Subcutaneous adipose tissue (tissue), 4 donors: ENCODE measurements around the gene SLC25A33. TPM values are rescaled to one million over a fixed set of nuclear protein-coding genes. Genes with fewer than 3 reads are reported as not detected.

Source experiments
- total RNA-seq, 4 donors: library from RNA; depleted of rRNA; stranded (reverse); fragments of >200 nt; gene quantifications; one replicate each; pipeline ENCODE4 v1.1.0, GENCODE V29; 2016
- TF ChIP-seq, protein P1 (sequence below): fragments of 450-650 bp; IDR thresholded peaks from one replicate; pipeline ENCODE4 v1.5.1; 2016; ENCODE audit warnings: low read depth, mild to moderate bottlenecking, control low read depth, antibody characterized with exemption, moderate library complexity

Gene SLC25A33
- total RNA-seq, 4 donors from 2014 or later, result 8.5 to 28.8 (median 12.9) TPM

- TF ChIP-seq, protein P1, sequence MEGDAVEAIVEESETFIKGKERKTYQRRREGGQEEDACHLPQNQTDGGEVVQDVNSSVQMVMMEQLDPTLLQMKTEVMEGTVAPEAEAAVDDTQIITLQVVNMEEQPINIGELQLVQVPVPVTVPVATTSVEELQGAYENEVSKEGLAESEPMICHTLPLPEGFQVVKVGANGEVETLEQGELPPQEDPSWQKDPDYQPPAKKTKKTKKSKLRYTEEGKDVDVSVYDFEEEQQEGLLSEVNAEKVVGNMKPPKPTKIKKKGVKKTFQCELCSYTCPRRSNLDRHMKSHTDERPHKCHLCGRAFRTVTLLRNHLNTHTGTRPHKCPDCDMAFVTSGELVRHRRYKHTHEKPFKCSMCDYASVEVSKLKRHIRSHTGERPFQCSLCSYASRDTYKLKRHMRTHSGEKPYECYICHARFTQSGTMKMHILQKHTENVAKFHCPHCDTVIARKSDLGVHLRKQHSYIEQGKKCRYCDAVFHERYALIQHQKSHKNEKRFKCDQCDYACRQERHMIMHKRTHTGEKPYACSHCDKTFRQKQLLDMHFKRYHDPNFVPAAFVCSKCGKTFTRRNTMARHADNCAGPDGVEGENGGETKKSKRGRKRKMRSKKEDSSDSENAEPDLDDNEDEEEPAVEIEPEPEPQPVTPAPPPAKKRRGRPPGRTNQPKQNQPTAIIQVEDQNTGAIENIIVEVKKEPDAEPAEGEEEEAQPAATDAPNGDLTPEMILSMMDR, result no peak
Observed at GRCh38 chr1:9558946-9559545, 19.8 kb downstream of the SLC25A33 start.

DNA sequence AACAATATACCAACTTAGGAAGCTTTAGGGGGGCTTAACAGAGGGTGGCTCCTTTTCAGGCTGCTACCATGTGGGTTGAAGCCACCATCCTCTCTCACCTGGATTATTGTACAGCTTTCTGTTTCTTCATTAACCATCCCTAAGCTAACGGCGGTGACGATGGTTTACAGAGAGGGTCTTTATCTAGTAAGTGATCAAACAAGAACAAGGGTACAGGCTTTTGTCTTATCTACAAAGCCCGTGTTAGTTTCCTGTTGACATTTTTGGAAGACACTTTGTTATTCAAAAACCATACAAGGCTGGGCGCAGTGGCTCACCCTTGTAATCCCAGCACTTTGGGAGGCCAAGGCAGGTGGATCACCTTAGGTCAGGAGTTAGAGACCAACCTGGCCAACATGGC, 20.4 kb downstream of the SLC25A33 start:
- TF ChIP-seq, protein P1, result no peak

- TF ChIP-seq, protein P1, result no peak
Observed at GRCh38 chr1:9561429-9561828, 22.2 kb downstream of the SLC25A33 start.

DNA sequence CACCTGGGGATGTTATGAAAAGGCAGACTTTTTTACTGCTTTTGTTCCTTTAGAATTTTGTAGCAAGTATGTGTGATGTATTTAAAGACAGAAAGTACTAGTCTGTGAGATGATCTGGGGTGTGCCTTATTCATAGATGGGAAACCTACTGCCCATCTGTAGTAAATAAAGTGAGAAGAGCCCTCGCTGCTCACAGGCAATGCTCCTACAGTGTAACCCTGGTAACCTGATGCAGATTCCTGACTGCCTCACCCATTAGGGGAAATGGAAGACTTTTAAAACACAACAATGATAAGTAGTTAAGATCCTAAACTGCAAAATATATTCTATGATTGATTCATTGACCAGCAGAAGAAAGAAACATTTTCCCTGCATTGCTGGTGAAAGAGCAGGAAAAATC, 30.0 kb downstream of the SLC25A33 start:
- TF ChIP-seq, protein P1, result no peak

- TF ChIP-seq, protein P1, result no peak
Observed at GRCh38 chr1:9573723-9574122, 34.5 kb downstream of the SLC25A33 start.

GRCh38 chr1:9575486-9575885, 36.2 kb downstream of the SLC25A33 start:
- TF ChIP-seq, protein P1, result no peak

DNA sequence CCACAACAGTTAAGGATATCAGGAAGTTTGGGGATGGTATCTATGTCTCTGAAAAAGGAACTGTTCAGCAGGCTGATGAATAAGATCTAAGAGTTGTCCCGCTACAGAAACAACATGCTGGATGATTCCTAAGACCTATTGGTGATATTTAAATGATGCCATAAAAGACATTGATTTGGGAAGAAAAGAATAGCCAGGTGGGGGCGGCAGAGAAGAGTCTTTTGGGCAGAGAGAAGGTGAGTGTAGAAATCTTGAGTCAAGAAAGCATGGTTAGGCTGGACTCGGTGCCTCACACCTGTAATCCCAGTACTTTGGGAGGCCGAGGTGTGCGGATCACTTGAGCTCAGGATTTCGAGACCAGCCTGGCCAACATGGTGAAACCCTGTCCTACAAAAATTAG, 37.6 kb downstream of the SLC25A33 start:
- TF ChIP-seq, protein P1, result no peak
